WERI-Rb-1 (cell line): ENCODE data around the gene RPL10A.
"Not testable (repeated sequence)": the region's sequence is repeated elsewhere in the genome, so short reads cannot be mapped to it uniquely, and the experiment has no call there.

ENCODE experiments used
- DNase-seq: peaks from one replicate; pipeline ENCODE4 v3.0.0-alpha.2; 2020
- H3K27ac ChIP-seq: fragments of 250-450 bp; sonication (Bioruptor Pico); 2 replicates; pipeline ENCODE4 v1.5.1; 2020; ENCODE audit warnings: mild to moderate bottlenecking, moderate library complexity
- H3K27me3 ChIP-seq: fragments of 250-450 bp; sonication (Bioruptor Pico); 2 replicates; pipeline ENCODE4 v1.5.1; 2021; ENCODE audit warnings: mild to moderate bottlenecking, low read depth, moderate library complexity; ENCODE audit not compliant: insufficient read depth, severe bottlenecking
- H3K36me3 ChIP-seq: fragments of 250-450 bp; sonication (Bioruptor Pico); 2 replicates; pipeline ENCODE4 v1.5.1; 2020; ENCODE audit warnings: mild to moderate bottlenecking, moderate library complexity
- H3K4me3 ChIP-seq: 2 replicates; pipeline ENCODE4 v1.5.1; 2011; ENCODE audit warnings: low read depth, mild to moderate bottlenecking, control low read depth, low read length
- H3K9me3 ChIP-seq: fragments of 250-450 bp; sonication (Bioruptor Pico); 2 replicates; pipeline ENCODE4 v1.5.1; 2021; ENCODE audit warnings: mild to moderate bottlenecking, moderate library complexity; ENCODE audit not compliant: severe bottlenecking
- TF ChIP-seq, protein P1 (sequence below): IDR thresholded peaks from 2 replicates; pipeline ENCODE4 v1.5.1; 2011; ENCODE audit warnings: low read depth, mild to moderate bottlenecking, control low read depth, inconsistent platforms, low read length

RPL10A gene

DNA sequence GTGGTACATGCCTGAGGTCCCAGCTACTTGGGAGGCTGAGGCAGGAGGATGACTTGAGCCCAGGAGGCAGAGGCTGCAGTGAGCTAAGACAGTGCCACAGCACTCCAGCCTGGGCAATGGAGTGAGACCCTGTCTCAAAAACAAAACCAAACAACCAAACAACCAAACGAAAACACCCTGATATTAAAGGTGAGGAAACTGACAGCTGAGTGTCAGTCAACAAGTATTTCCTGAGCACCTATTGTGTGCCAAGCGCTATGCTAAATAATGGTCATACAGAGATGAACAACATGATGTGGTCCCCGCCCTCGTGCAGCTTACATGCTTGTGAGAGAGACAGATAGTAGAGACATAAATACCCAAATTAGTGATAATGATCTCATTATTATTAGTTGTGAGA lies 46.4 kb downstream of the RPL10A start:
- Histone ChIP-seq H3K27ac (no peak overlapping the region), H3K36me3 (peaks cover 18% of the 10 kb centered on the region), H3K9me3 (no peaks in the 10 kb centered on the region), H3K27me3 (no peaks in the 10 kb centered on the region), H3K4me3 (no peak overlapping the region)
- DNase-seq = no peak
- TF ChIP-seq, protein P1, sequence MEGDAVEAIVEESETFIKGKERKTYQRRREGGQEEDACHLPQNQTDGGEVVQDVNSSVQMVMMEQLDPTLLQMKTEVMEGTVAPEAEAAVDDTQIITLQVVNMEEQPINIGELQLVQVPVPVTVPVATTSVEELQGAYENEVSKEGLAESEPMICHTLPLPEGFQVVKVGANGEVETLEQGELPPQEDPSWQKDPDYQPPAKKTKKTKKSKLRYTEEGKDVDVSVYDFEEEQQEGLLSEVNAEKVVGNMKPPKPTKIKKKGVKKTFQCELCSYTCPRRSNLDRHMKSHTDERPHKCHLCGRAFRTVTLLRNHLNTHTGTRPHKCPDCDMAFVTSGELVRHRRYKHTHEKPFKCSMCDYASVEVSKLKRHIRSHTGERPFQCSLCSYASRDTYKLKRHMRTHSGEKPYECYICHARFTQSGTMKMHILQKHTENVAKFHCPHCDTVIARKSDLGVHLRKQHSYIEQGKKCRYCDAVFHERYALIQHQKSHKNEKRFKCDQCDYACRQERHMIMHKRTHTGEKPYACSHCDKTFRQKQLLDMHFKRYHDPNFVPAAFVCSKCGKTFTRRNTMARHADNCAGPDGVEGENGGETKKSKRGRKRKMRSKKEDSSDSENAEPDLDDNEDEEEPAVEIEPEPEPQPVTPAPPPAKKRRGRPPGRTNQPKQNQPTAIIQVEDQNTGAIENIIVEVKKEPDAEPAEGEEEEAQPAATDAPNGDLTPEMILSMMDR = no peak

DNA sequence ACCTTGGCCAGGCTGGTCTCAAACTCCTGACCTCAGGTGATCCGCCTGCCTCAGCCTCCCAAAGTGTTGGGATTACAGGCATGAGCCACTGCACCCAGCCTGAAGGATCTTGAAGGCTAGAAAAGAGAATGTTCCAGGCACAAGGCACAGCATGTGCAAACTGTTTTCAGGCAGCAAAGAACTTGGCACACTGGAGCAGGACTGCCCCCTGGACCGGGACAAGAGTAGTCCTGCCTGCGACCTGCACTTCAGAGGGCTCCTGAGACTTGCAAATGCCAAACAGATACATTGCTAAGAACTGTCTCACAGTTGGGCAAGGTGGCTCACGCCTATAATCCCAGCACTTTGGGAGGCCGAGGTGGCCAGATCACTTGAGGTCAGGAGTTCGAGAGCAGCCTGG lies 47.7 kb downstream of the RPL10A start:
- not testable (repeated sequence) for H3K36me3 ChIP-seq, H3K27me3 ChIP-seq, H3K27ac ChIP-seq, H3K4me3 ChIP-seq, H3K9me3 ChIP-seq, DNase-seq
- TF ChIP-seq, protein P1 = peak; percentile 28; the same call in 1 of the 2 replicates

DNA sequence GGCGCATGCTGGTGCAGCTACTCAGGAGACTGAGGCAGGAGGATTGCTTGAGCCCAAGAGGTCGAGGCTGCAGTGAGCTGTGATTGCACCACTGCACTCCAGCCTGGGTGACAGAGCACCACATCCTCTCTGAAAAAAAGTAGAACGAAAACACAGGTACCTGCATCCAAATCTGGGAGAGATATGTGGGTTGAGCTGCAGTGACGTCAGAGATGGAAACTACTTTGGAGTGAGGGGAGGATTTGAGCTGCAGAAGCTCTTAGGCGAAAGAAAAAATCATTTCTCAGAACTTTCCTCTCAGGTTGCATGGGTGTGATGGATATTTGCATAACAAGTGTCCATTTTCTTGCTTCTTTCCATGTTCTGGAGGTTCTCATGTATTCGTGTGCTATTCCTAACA lies 48.5 kb downstream of the RPL10A start:
- H3K27me3 ChIP-seq = no peaks in the 10 kb centered on the region
- H3K9me3 ChIP-seq = no peaks in the 10 kb centered on the region
- TF ChIP-seq, protein P1 = no peak

DNA sequence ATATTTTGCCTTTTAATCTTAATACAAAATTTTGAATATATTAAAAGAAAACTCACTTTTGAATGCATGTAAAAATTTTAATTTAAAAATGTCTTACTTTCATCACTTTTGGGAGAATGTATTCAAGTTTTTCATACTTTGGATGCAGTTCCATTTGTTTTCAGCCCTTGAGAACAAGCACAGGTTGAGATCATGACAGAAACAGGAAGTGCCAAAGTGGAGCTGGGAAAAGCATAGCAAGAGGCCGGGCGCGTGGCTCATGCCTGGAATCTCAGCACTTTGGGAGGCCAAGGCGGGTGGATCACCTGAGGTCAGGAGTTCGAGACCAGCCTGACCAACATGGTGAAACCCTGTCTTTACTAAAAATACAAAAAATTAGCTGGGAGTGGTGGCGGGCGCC lies 49.8 kb downstream of the RPL10A start:
- H3K27ac ChIP-seq, DNase-seq, H3K36me3 ChIP-seq, H3K27me3 ChIP-seq, H3K4me3 ChIP-seq, H3K9me3 ChIP-seq: not testable (repeated sequence)

More for the DNA sequence above, 48.5 kb downstream of the RPL10A start:
- no peak overlapping the region for H3K27ac ChIP-seq
- H3K4me3 ChIP-seq = no peak overlapping the region
- no peak for DNase-seq
- H3K36me3 ChIP-seq = no peaks in the 10 kb centered on the region; the same call in 1 of the 2 replicates

DNA sequence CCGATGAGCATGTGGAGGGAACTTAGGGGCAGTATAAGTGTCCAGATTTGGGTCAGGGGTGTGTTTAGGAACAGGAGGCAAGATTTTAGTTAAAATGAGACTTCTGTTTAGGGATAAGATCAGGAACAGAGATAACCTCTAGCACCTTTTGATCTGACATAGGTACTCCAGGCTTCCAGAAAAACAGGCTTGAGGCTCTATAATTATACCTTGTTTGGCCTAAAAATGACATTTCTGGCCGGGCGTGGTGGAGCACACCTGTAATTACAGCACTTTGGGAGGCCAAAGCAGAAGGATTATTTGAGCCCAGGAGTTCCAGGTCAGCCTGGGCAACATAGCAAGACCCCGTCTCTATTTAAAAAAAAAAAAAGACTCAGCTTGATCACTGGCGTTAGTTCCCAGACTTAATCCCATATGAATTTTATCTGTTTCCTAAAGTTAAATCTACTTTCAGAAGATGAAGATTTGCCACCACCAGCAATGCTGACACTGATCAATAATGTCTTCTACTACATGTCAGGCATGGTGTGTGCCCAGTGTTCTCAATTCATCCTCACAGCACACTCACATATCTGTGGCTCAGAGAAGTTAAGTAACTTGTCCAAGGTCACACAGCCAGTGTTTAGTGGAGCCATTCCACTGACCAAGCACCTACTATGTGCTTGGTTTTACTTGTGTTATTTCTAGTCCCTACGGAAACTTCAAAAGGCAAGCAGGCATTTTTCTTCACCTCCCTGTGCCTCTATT lies 50.5 kb downstream of the RPL10A start:
- no peak overlapping the region for H3K27ac ChIP-seq

DNA sequence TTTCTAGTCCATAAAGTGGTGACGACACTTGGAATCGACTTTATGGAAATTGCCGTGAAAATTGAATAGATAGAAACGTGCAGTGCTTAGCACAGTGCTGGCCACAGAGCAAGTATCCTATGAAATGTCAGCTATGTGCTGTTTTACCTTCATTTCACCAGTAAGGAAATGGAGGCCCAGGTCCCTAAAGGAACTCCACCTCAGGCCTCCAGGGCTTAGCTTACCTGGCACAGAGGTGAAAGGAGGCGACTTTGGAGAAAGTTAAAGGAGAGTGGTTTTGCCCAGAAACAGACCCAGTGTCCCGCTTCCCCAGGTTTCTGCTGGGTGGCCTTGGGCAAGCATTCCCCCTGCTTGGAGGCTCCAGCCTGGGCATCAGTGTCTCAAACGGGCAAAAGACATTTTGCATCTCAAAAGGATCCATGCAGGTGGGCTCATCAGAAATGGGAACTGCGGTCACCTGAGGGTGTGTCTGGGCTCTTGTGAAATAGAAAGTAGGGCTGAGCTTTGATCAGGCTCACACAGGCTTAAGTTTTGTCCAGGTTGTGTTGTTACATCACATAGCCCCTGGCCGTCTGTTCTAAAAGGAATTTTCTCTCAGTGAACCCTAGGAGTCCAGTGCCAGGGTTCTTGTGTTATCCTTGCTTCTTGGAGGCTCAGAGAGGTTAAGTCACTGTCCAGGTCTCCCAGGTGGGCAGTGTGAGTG lies 51.3 kb downstream of the RPL10A start:
- Histone ChIP-seq H3K36me3 (no peaks in the 10 kb centered on the region), H3K9me3 (no peaks in the 10 kb centered on the region), H3K27ac (no peak overlapping the region), H3K27me3 (no peaks in the 10 kb centered on the region), H3K4me3 (no peak overlapping the region)
- DNase-seq = no peak
- TF ChIP-seq, protein P1 = no peak

More for the DNA sequence above, 50.5 kb downstream of the RPL10A start:
- H3K27me3 ChIP-seq = no peaks in the 10 kb centered on the region
- no peaks in the 10 kb centered on the region for H3K9me3 ChIP-seq
- TF ChIP-seq, protein P1 = no peak
- H3K4me3 ChIP-seq = no peak overlapping the region
- no peak for DNase-seq
- no peaks in the 10 kb centered on the region for H3K36me3 ChIP-seq
